Bone marrow (tissue), 2 donors: ENCODE measurements around the gene ADGRE2.

Source experiments
- DNase-seq, 2 donors: peaks; one replicate each; lab custom pipeline; 2025; lab: John Stamatoyannopoulos, UW

The ADGRE2 gene

DNA sequence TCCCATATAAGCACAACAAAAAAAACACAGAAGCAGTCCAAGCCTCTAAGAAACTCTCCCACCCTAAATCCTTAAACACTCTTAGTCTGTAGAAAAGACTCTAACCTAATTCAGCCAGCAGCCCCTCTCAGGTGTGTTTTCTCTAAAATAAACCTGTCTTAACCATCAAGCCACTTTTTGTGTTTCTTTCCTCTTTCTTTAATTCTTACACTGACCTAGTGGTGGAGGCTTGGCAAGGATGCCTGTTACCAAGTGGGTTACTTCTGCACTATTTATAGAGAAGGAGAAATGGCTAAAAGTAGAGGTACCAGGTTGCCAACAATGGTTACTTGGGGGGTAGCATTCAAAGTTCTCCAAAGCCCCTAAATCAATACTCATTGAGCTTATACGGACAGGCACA is 44.8 kb downstream of the ADGRE2 start:
- DNase-seq, result no peak

DNA sequence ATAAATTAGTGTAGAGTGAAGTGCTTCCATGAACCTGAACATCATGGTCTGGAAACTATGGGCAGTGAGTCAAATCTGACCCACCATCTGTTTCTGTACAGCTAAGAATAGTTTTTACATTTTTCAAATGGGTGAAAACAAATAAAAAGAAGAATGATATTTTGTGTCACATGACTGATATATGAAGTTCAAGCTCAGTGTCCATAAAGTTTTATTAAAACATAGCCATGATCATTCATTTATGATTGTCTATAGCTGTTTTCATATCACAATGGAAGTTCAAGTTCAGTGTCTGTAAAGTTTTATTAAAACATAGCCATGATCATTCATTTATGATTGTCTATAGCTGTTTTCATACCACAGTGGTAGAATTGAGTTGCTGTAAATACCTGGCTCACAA is 45.9 kb downstream of the ADGRE2 start:
- no peak for DNase-seq

DNA sequence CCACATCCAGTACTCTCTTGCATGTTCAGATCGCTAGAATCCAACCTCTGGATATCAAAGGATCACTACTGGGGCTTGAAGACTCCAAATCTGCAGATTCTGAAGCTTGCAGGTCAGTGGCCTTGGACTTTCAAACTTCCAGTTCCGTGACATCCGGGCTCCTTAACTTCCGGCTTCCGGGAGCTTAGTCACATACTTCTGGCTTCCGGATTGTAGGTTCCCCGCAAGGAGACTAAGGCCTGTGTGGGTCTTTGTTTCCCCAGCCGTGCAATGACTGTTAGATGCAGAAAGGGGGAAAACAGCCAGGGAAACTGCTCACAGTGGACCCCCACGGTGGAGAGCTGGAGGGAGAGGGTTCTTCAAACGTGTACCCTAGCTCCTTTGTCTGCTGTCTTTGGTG is 47.2 kb downstream of the ADGRE2 start:
- no peak for DNase-seq

DNA sequence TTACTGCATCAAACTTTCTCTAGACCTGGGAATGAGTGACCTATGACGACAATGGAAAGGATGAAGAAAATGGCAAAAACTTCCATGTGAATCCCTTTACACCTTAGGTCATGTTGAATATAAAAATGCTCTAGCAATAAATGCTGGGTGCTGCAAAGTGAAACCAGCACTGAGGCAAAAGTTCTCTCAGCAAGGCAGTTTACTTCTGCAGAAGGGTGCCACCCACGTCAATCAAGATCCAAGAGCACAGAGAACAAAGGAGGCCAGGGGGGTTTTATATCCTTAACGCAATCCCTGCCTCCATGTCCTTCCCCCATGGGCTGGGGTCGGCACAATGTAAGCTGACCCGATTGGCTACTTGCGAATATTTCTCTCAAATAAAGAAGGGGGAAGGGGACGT is 49.8 kb downstream of the ADGRE2 start:
- DNase-seq, result no peak

DNA sequence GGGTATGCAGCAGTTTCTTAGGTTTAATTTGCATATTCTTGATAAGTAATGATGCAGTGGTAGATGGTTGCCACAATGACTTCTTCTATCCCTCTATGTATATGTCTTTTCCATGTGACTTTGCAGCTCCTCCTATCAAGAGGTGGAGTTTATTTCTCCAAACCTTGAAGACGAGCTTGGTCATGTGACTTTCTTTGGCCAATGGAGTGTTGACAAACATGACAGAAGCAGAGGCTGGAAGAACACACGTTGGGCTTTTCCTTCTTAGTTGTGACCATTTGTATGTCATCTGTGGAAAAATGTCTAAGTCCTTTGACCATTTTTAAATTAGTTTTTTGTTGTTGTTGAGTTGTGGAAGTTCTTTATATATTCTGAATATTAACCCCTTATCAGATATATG is 56.2 kb downstream of the ADGRE2 start:
- no peak for DNase-seq

DNA sequence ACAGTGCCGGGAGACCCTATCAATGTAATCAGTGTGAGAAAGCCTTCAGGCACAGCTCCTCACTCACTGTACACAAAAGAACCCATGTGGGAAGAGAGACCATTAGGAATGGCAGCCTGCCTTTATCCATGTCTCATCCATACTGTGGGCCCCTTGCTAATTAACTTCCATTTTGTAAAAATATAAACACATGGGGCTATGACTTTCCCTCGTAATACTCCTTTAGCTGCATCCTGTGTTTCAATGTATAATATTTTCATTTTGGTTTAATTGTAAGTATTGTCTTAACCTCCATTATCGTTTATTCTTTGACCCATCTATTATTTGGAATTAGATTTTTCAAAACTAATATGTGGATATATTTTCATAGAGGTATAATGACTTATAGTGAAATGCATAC is 59.2 kb downstream of the ADGRE2 start:
- DNase-seq, result no peak

DNA sequence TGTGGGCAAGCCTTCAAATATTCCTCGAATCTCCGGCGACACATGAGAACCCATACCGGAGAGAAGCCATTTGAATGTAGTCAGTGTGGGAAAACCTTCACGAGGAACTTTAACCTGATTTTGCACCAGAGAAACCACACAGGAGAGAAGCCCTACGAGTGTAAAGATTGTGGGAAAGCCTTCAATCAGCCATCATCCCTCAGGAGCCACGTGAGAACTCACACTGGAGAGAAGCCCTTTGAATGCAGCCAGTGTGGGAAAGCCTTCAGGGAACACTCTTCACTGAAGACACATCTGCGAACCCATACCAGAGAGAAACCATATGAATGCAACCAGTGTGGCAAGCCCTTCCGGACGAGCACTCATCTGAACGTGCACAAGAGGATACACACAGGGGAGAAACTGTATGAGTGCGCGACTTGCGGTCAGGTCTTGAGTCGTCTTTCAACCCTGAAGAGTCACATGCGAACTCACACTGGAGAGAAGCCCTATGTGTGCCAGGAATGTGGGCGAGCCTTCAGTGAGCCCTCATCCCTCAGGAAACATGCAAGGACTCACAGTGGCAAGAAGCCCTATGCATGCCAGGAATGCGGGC is 59.7 kb downstream of the ADGRE2 start:
- DNase-seq, result no peak

DNA sequence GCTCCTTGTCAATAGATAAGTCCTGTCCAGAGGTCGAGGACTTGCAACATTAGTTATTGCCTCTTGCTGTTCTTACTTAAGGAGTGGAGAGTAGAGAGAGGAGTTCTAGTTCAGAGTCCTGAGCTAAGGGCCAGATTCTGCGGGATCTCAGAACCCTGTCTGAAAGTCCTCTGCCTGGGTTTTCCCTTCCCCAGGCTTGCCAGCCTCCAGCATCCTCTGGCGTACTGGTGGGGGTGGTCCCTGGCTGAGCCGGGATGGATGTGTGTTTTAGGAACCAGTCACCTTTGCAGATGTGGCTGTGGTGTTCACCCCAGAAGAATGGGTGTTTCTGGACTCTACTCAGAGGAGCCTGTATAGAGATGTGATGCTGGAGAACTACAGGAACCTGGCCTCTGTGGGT is 62.5 kb downstream of the ADGRE2 start:
- no peak for DNase-seq

DNA sequence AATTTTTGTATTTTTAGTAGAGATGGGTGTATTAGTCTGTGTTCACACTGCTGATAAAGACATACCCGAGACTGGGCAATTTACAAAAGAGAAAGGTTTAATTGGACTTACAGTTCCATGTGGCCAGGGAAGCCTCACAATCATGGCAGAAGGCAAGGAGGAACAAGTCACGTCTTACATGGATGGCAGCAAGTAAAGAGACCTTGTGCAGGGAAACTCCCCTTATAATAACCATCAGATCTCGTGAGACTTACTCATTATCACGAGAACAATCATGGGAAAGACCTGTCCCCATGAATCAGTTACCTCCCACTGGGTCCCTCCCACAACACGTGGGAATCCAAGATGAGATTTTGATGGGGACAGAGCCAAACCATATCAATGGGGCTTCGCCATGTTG is 73.9 kb downstream of the ADGRE2 start:
- no peak for DNase-seq

DNA sequence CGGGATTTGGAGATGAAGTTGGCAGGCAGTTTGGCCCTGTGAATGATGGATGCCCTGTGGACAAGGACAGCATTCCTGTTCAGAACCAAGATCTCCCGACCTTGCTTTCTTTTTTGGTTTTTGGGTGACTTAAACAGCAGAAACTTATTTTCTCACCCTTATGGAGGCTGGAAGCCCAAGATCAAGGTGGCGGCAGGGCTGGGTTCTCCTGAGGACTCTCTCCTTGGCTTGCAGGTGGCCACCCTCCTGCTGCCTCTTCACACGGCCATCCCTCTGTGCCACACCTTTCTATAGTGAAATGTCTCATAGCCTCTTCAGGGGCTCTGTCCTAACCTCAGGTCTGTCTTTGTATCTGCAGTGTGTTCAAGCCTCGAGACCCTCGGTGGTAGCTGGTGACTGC is 74.5 kb downstream of the ADGRE2 start:
- no peak for DNase-seq

DNA sequence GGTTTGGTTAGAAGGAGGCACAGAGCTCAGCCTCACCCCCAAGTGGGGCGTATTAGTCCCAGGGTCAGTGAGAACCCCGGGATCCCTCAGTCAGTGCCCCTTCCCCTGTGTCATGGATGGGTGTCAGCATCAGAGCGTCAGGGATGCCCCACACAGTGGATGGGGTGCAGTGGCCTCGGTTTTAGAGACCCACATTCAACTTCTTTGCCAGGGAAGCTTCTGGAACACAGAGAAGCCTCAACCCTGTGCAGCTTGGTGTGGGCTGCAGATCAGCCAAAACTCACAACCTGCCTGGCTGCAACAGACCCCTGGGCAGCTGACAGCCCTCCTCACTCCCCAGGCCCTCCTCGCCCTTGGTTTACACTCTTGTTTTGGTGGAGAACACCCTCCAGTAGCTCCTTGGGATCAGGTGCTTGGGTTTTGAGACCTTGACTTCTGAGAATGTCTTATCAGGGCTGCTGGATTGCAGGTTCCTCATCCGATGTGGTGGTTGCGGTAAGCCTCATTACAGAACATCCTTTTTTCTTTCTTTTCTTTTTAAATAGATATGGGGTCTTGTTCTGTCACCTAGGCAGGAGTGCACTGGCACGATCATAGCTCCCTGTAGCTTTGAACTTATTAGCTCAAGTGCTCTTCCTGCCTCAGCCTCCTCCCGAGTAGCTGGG is 77.5 kb downstream of the ADGRE2 start:
- no peak for DNase-seq

DNA sequence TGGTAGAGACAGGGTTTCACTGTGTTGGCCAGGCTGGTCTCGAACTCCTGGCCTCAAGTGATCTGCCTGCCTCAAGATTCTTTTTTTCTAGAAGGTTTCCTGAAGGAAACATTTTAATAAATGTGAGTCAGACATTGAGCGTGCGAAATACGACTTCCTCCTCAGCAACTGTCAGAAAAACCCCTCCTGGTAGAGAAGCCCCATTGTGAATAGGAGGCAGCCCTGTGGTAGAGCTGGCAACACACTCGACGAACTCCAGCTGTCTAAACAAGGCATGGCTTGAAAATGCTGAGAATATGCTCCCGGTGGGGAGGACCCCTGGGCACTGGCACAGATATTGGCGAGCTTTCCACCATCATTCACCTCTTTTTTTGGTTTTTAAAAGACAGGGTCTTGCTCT is 78.7 kb downstream of the ADGRE2 start:
- DNase-seq, result no peak

DNA sequence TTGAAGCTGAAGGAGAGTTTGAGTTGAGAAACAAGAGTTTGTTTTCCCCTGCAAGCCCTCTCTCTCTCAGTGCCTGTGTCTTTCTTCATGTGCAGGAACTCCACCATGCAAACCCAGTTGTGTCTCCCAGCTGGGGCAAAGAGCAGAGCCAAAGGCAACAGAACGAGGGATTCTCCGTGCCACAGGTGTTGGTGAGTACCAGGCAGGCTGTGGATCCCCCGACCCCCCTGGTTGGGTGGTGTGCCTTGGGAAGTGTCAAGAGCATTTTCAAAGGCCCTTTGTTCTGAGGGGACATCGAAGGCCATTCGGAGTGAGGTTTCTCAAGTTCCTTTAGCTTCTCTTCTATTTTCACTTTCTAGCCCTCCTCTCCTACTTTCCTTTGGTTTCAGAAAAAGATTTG is 82.9 kb downstream of the ADGRE2 start:
- DNase-seq, result no peak

DNA sequence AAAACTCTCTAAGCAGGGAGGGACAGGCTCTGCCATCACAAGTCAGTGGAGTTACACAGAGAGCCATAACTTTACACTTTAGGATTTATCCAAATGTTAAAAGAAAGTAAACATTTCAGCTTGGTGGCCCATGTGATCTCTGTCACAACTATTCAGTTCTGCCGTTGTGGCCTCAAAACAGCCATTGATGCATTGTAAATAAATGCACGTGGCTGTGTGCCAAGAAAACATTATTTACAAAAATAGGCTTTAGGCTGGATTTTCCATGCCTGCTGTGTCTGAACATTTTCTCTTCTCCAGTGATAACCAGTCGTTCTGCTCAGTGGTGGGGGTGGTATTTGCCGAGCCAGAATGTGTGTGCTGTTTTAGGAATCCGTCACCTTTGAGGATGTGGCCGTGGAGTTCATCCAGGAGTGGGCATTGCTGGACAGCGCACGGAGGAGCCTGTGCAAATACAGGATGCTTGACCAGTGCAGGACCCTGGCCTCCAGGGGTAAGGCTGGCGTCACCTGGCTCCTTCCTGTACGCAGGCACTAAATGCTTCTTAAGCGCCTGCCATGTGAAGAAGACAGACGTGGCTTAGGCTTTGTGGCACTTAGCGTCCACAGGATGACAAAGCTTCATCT is 83.6 kb downstream of the ADGRE2 start:
- DNase-seq, result no peak

DNA sequence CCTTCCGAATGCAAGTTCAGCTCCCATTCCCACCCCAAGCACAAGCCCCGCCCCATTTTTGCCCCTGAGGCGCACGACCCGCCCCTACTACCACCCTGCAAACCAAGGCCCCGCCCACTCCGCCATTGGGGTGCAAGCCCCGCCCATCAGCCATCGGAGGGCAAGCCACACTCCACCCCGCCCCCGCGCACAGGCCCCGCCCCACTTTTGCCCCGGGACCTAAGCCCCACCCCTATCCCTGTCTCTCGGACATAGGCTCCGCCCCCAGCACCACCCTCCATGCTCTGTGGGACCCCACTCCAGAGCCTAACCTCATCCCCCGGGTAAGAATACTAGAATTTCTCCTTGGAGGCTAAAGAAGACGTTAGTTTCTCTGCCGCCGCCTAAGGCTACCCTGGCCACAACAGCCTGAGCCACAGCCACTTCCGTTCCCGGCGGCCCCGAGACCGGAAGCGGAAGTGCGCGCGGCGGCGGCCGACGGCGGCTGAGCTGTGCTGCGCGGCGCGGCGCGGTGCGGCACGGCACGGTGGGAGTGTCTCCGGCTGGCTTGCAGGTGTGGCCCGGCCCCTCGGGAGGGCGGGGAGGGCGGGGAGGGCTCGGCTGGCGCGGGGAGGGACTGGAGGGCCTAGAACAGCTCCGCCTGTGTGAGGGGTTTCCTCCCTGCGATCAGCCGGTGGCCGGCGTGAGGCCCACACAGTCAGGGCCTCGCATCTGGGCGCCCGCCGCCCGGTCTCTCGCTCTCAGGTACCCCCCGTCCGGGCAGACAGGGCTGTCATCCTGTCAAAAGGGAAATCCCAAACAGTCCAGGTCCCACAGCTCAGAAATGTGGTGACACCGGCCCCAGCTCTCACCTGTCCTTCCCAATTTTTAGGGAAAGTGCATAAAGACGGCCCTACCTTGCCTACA is 88.5 kb downstream of the ADGRE2 start, which contains the start of gene ZNF333:
Gene ZNF333 (plus strand): TSS at position 451 of the 906 bp plus-strand sequence. CDS start 3,444 bp downstream, outside the sequence.
- peak; percentile 90 to 93 for DNase-seq

DNA sequence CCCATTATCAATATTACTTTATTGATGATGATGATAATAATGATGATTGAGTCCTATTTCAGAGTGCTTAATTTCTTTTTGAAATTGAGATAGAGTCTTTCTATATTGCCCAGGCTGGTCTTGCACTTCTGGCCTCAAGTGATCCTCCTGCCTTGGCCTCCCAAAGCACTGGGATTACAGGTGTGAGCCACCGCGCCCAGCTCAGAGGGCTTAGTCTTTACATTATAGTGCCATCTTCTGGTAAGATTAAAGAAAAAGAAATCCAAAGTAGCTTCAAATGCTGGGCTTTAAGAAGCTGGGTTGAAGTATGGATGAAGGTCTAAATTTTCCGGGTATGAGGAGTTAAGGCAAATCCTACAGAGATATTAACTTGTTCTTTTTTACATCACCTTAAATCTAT is 91.9 kb downstream of the ADGRE2 start:
- DNase-seq, result no peak

DNA sequence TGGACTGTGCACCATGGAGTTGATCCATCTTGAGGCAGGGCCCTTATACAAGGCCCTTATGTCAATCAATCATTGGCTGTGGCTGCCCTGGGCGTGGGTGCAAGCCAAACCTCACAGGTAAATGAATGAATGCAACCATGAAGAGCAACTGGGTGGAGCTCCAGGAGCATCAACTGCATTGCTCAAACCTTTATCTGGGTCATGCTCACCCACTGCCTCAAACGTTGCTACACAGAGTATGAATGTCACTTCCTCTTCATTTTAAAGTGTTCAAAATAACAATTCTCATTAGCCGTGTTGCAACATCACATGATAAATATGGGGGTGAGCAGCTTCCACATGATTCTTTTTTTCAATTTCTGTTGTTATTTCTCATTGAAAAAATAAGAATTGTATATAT is 94.9 kb downstream of the ADGRE2 start:
- DNase-seq, result peak in 1 of 2 donors; percentile 3
